Stimulated activated CD4-positive, alpha-beta T cell treated with anti-CD3 and anti-CD28 coated beads, Interleukin-4, amount 100 ng/mL, for 48 hours (primary cell): ENCODE results near the gene PNPLA6.
"Not testable (repeated sequence)": the region's sequence is repeated elsewhere in the genome, so short reads cannot be mapped to it uniquely, and the experiment has no call there.

Experiments
- DNase-seq, 2 donors: peaks; one replicate each; pipeline ENCODE4 v3.0.0-alpha.2; 2020; ENCODE audit warnings: low read depth in 2 of 2

Gene PNPLA6

DNA sequence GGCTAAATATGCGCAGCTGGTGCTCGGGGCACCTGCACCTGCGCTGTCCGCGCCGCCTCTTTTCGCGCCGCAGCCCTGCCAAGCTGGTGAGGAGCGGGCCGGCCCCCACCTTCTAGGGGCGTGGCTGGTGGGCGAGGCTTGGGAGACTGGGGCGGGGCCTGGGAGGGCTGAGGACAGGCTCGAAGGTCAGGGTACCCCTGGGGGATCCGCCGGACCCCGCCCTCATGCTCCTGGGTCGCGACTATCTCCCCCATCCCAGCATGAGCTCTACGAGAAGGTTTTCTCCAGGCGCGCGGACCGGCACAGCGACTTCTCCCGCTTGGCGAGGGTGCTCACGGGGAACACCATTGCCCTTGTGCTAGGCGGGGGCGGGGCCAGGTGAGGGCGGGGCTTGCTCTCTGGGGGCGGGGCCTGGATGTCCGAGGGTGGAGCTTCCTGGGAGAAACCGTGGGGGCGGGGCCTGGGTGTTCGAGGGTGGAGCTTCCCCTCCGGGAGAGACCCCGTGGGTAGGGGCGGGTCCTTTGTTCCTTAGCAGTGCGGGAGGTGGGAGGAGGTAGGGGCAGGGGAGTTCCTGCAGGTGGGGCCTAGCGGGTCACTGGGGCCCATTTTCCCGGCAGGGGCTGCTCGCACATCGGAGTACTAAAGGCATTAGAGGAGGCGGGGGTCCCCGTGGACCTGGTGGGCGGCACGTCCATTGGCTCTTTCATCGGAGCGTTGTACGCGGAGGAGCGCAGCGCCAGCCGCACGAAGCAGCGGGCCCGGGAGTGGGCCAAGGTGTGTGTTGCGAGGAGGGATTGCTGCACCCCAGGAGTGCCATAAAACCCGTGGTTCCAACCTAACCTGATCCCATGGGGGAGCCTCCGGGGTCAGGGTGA lies 19.7 kb downstream of the PNPLA6 start:
- peak; percentile 21 to 53 for DNase-seq

- DNase-seq: no peak
Measured at GRCh38 chr19:7556696-7557315, 21.3 kb downstream of the PNPLA6 start.

- no peak for DNase-seq
Measured at GRCh38 chr19:7558667-7559066, 23.1 kb downstream of the PNPLA6 start.

GRCh38 chr19:7559102-7559501 lies 23.6 kb downstream of the PNPLA6 start:
- DNase-seq: no peak

- DNase-seq: no peak
Measured at GRCh38 chr19:7560255-7560654, 24.7 kb downstream of the PNPLA6 start.

- DNase-seq: no peak
Measured at GRCh38 chr19:7561325-7561724, 25.8 kb downstream of the PNPLA6 start.

DNA sequence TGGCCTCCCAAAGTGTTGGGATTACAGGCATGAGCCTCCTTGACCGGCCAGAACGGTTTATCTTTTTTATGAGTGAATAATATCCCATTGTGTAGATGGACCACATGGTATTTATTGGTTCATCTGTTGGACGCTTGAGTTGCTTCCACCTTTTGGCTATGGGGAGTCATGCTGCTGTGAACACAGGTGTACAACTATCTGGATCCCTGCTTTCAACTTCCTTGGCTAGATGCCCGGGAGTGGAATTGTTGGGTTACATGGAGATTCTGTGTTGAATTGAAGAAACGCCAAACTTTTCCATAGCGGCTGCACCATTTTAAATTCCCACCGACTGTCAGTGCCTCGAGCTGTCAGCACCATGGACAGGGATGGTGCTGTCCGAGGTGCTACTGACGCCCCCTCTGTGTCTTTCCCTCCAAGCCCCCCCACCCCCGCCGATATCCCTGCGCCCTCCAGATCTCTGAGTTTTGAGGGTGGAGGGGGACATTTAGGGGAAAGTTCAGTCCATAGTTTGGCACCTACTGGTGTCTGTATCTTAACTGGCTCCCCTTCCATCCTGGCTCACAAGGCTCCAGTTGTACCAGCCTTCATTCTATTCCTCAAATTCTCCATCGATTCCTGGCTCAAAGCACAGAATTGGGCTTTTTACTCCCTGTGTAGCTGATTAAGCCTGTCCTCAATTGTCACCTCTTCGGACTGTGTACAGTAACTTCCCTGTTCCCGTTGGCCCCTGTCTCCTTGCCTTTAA lies 27.3 kb downstream of the PNPLA6 start:
- no peak for DNase-seq

DNA sequence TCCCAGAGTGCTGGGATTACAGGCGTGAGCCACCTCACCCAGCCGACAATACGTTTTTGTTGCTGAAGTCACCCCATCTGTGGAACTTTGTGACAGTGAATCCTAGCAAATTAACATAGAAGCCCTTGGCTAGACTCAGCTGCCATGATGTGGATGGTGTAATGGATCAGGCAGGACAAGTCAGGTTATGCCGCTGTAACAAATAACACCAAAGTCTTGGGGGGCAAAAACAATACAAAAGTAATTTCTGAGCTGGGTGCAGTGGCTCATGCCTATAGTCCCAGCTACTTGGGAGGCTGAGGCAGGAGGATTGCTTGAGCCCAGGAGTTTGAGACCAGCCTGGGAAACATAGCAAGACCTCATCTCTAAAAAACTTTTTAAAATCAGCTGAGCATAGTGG lies 29.3 kb downstream of the PNPLA6 start:
- DNase-seq: no peak

GRCh38 chr19:7565332-7565731 lies 29.8 kb downstream of the PNPLA6 start:
- no peak for DNase-seq

DNA sequence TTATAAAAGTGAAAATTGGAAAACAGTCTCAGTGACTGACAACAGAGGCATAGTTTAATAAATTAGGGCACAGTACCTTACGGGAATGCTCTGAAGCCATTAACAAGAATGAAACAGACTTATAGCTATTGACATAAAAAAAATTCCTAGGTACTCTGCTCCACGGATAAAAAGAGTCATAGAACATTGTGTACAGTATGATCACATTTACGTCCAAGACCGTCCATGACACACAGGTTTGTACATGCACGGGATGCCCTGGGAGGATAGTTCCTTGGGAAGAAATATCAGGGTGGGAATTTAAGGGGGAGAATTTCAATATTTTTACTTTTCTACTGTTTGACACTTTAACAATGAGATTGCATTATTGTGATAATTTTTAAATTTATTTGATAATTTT lies 35.2 kb downstream of the PNPLA6 start:
- no peak for DNase-seq

DNA sequence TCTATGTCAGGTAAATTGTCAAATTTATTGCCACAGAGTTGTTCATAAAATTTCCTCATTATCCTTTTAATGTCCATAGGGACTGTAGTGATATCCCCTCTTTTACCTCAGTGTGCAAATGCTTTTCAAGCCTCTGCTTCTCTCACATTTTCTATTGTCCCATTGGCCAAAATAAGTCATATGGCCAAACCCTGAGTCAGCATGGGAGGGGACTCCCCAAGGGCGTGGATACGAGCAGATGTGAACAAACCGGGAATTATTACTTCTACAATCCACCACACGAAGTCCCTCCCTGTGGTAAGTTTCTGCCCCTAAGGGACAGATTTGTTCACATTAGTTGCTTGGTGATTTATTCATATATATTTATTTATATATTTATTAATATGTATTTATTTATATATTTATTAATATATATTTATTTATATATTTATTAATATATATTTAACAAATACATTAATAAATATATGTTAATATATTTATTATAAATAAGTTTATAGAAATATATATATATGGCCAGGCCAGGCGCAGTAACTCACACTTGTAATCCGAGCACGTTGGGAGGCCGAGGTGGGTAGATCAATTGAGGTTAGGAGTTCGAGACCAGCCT lies 40.0 kb downstream of the PNPLA6 start:
- no peak for DNase-seq

DNA sequence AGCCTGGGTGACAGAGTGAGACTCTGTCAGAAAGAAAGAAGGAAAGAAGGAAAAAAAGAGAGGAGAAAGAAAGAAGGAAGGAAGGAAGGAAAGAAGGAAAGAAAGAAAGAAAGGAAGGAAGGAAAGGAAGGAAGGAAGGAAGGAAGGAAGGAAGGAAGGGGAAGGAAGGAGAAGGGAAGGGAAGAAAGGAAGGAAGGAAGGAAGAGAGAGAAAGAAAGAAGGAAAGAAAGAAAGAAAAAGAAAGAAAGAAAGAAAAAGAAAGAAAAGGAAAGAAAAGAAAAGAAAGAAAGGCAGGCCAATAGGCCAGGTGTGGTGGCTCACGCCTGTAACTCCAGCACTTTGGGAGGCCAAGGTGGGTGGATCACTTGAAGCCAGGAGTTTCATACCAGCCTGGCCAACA lies 41.9 kb downstream of the PNPLA6 start:
- DNase-seq: not testable (repeated sequence)

DNA sequence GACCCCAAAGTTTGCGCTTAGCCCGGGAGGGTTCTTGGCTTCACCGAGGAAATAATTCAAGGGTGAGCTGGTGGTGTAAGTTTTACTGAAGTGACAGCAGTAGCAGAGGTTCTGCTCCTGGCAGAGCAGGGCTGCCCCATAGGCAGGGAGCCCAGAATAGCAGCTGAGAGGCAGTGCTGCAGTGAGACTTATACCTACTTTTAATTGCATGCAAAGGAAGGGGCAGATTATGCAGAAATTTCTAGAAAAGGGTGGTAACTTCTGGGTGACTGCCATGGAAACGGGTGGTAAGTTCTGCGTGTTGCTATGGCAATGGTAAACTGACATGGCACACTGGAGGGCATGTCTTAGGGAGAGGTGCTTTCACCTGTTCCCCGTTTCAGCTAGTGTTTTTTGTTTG lies 42.6 kb downstream of the PNPLA6 start:
- DNase-seq: no peak

- DNase-seq: no peak
Measured at GRCh38 chr19:7579182-7579581, 43.7 kb downstream of the PNPLA6 start.

DNA sequence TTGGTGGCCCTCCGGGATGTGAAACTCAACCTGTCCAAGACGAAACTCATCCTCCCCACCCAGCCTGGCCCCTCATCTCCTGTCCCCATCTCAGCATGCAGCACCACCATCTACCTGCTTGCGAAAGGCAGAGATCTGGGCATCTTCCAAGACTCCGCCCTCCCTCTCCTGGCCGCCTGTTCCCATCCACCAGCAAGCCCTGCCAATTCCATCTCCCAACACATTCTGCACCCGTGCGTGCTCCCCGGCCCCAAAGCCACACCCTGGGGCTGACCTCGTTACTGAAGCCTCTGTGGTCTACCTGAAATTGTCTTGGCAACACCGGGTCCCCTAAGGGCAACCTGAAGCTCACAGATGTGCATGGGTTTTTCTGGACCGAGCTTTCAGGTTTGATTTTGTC lies 46.9 kb downstream of the PNPLA6 start:
- no peak for DNase-seq

DNA sequence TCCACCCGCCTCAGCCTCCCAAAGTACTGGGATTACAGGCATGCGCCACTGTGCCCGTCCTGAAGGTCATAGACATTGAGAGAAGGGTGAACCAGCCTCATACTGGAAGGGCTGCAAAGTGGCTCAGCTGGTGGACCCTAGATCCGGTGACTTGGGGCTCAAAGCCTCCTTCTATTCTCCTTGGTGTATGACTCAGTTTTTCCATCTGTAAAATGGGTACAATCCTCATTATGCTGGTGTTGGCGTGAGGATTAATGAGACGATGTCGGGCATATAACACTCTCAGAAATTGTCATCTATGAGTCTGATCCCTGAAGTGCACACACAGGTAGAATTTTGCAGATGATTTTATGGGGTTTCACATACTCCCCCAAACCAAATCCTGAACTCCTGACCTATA lies 54.3 kb downstream of the PNPLA6 start:
- DNase-seq: no peak

DNA sequence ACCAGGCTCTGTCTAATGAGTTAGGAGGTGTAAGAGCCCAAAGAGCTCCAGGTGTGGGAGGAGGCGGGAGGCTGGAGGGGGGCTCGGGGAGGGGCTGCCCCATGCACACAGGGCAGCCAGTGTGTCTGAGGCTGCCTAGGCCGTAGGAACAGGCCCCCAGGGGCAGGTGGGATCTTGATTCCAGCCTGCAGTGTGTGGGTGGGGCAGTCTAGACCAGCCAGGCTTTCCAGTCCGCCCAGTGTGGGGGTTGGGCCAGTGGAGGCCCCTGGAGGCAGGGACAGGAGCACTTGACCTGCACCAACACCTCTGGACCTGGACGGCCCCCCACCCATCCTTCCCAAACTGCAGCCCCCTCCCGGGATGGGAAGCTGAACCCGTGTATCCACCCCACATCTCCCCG lies 54.7 kb downstream of the PNPLA6 start:
- no peak for DNase-seq

DNA sequence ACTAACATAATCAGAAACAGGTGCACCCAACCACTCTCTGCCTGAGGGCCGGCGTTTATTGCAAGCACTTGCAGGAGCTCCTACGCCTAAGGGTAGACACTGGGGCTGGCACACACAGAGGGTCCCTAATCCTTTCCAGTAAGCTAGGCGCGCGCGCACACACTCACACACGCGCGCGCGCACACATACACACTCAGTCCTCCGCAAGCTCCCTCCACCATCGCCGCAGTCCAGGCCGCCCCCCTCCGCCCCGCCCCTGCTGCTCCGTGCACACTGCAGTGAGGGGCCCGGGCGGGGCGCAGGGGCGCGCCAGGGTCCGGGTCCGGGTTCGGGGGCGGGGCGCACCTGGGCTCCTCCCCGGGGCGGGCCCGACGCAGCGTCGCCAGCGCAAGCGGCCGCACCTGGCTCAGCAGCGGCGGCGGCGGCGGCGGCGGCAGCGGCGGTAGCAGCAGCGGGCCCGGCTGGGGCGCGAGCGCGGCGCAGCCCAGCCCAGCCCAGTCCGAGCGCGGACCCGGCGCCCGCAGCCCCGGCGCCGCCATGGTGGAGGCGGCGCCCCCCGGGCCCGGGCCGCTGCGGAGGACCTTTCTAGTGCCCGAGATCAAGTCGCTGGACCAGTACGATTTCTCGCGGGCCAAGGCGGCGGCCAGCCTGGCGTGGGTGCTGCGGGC lies 60.1 kb downstream of the PNPLA6 start, which contains the start of gene CAMSAP3:
CAMSAP3 (plus strand) TSS at position 398 of the 668 bp plus-strand sequence; CDS start at position 538, 140 bp downstream.
- peak; percentile 16 to 21 for DNase-seq

- DNase-seq: no peak
Measured at GRCh38 chr19:7596211-7596937, 60.9 kb downstream of the PNPLA6 start.

GRCh38 chr19:7597689-7598088 lies 62.2 kb downstream of the PNPLA6 start:
- DNase-seq: no peak

DNA sequence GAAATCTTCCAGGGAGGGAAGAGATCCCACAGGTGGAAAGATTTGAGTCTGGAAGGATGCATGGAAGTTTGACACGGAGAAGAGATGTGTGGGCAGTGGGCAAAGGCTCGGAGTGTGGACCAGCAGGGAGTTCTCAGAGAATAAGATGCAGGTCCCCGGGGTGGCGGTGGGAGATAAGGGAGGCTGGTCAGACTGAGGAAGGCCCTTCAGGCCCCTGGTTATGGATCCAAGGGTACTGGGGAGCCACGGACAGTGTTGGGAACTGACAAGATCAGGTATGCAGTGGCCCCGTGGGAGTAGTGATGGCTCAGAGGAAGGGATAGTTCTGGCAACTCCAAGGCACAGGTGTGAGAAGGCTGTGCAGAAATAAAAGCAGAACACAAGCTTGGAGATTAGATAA lies 62.7 kb downstream of the PNPLA6 start:
- no peak for DNase-seq
